ENCODE data around the gene ECPAS. TPM values are rescaled to one million over a fixed set of nuclear protein-coding genes. Genes with fewer than 3 reads are reported as not detected.

The ECPAS gene
- total RNA-seq, 1 donor from 2014 or later, result 64.3 TPM

- TF ChIP-seq CTCF (conservative IDR thresholded peaks at IDR 0.05; ENCODE audit: low read depth, low read length), result no peak
- H3K4me3 ChIP-seq (ENCODE audit: low read depth, low read length), result no peak overlapping the region
- DNase-seq (ENCODE audit: low read depth), result no peak
These were observed 41.7 kb downstream of the ECPAS start for GRCh38 chr9:111442360-111443027.

- TF ChIP-seq CTCF (conservative IDR thresholded peaks at IDR 0.05; ENCODE audit: low read depth, low read length), result no peak
- no peak overlapping the region for H3K4me3 ChIP-seq (ENCODE audit: low read depth, low read length)
- no peak for DNase-seq (ENCODE audit: low read depth)
These were observed 44.0 kb downstream of the ECPAS start for GRCh38 chr9:111440226-111440625.

GRCh38 chr9:111438541-111439235 lies 45.5 kb downstream of the ECPAS start:
- no peak for TF ChIP-seq CTCF (conservative IDR thresholded peaks at IDR 0.05; ENCODE audit: low read depth, low read length)
- no peak for DNase-seq (ENCODE audit: low read depth)
- H3K4me3 ChIP-seq (ENCODE audit: low read depth, low read length), result no peak overlapping the region

- no peak for DNase-seq (ENCODE audit: low read depth)
- no peak for TF ChIP-seq CTCF (conservative IDR thresholded peaks at IDR 0.05; ENCODE audit: low read depth, low read length)
- H3K4me3 ChIP-seq (ENCODE audit: low read depth, low read length), result no peak overlapping the region
These were observed 47.6 kb downstream of the ECPAS start for GRCh38 chr9:111436571-111436970.

GRCh38 chr9:111433082-111433481 lies 51.1 kb downstream of the ECPAS start:
- no peak for TF ChIP-seq CTCF (conservative IDR thresholded peaks at IDR 0.05; ENCODE audit: low read depth, low read length)
- DNase-seq (ENCODE audit: low read depth), result no peak

GRCh38 chr9:111431684-111432083 lies 52.5 kb downstream of the ECPAS start:
- no peak for TF ChIP-seq CTCF (conservative IDR thresholded peaks at IDR 0.05; ENCODE audit: low read depth, low read length)
- no peak for DNase-seq (ENCODE audit: low read depth)
- no peak overlapping the region for H3K4me3 ChIP-seq (ENCODE audit: low read depth, low read length)

More at GRCh38 chr9:111433082-111433481, 51.1 kb downstream of the ECPAS start:
- H3K4me3 ChIP-seq (ENCODE audit: low read depth, low read length), result no peak overlapping the region
